ENCODE data around the gene GRB14. TPM values are rescaled to one million over a fixed set of nuclear protein-coding genes. Genes with fewer than 3 reads are reported as not detected.

Gene GRB14
- total and polyA plus RNA-seq, 2 of the 13 experiments (the other 11 are each of a cell fraction or from before 2014, with no cell fraction given): 4.6 to 5.8 TPM

- TF ChIP-seq ARID3A (IDR thresholded peaks at IDR 0.05; ENCODE audit: low read depth, low read length) (peak; percentile 50; the same call in 1 of the 2 replicates), PHF20 (CRISPR knock-in tag; IDR thresholded peaks at IDR 0.05) (no peak), JUNB (CRISPR knock-in tag; IDR thresholded peaks at IDR 0.05; ENCODE audit: borderline replicate concordance) (no peak), RFXANK (CRISPR knock-in tag; IDR thresholded peaks at IDR 0.05) (no peak), ELF3 (CRISPR knock-in tag; IDR thresholded peaks at IDR 0.05) (no peak), ZNF619 (CRISPR knock-in tag; IDR thresholded peaks at IDR 0.05) (no peak)
These were observed 125.6 kb downstream of the GRB14 start (continued) for GRCh38 chr2:164495491-164496223.

DNA sequence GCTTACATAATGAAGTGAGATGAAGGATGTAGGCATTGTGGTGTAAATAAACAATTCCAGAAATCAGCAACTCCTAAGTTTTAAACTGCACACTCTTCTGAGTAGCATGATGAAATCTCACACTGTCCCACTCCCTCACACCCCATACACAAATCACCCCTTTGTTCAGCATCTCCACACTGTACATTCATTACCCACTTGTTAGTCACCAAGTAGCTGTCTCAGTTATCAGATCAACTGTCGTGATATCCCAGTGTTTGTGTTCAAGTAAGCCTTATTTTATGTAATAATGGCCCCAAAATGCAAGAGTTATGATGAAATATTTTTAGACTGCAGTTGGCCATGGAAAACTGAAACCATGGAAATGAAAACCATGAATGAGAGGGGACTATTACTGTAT is 135.7 kb downstream of the GRB14 start:
- no peaks in the 10 kb centered on the region for H4K20me1 ChIP-seq (ENCODE audit: insufficient read depth, low read length)
- in situ Hi-C loops (cut with HindIII; ENCODE audit: extremely low pct_ligation_motif_present, low pct_unique_long_range_greater_than_20kb) (loop anchor here (25.0 kb wide), 1 partner anchor 1148 kb away; no protein-coding TSS in a partner anchor), intact Hi-C loops (cut with micrococcal nuclease; ENCODE audit: unreplicated experiment) (no loop called here)
- WGBS (ENCODE audit: low lambda C conversion rate): 0% methylated on average over 1 of the region's 1 CpG
- H3K9ac ChIP-seq (ENCODE audit: insufficient read depth, low read depth, low read length): no peak overlapping the region
- ChIA-PET POLR2A (no interaction called here), CTCF (ENCODE audit: low intra/inter-chr PET ratio, low total read pairs) (no interaction called here)
- FAIRE-seq: no peak
- no peaks in the 10 kb centered on the region for H3K9me3 ChIP-seq (ENCODE audit: low read length)
- H3K79me2 ChIP-seq (ENCODE audit: insufficient read depth, low read length): no peaks in the 10 kb centered on the region
- H3K4me1 ChIP-seq (ENCODE audit: insufficient read depth, low read length): no peaks in the 10 kb centered on the region
- no peak overlapping the region for H3K27ac ChIP-seq (ENCODE audit: extremely low read length, insufficient read depth, low read length)
- DNase-seq (ENCODE audit: low spot score): no peak
- H3K4me2 ChIP-seq (ENCODE audit: low read depth, low read length): no peak overlapping the region
- no peaks in the 10 kb centered on the region for H3K27me3 ChIP-seq (ENCODE audit: control insufficient read depth in 1 of 2, insufficient read depth in 2 of 2, low read length in 2 of 2)
- no peak overlapping the region for H3K4me3 ChIP-seq (replicated peaks in 1 of 3; ENCODE audit: insufficient read depth in 1 of 3, low read depth in 2 of 3, low read length in 3 of 3)
- ATAC-seq: no peak
- BruUV-seq (replicated peaks): no TSS peak
- H2AFZ ChIP-seq (ENCODE audit: low read length): no peak overlapping the region
- no peaks in the 10 kb centered on the region for H3K36me3 ChIP-seq (replicated peaks in 1 of 2; ENCODE audit: control insufficient read depth in 1 of 2, insufficient read depth in 2 of 2, low read length in 2 of 2)
- TF ChIP-seq ZBTB40 (IDR thresholded peaks at IDR 0.05) (no peak), ZBTB40 (CRISPR knock-in tag; IDR thresholded peaks at IDR 0.05) (no peak), ZNF7 (CRISPR knock-in tag; IDR thresholded peaks at IDR 0.05) (no peak), RFX1 (IDR thresholded peaks at IDR 0.05) (no peak)
